GM18861 (cell line): Measurements from ENCODE around the gene MRPL28.
"Not testable (repeated sequence)": the region's sequence is repeated elsewhere in the genome, so short reads cannot be mapped to it uniquely, and the experiment has no call there.

Experiments used
- ATAC-seq: cut with Tn5 transposase; IDR thresholded peaks from one replicate; pipeline ENCODE4 v1.9.1; 2021; ENCODE audit not compliant: unreplicated experiment

The MRPL28 gene

GRCh38 chr16:360698-361336, 9.5 kb downstream of the MRPL28 start:
- no peak for ATAC-seq

DNA sequence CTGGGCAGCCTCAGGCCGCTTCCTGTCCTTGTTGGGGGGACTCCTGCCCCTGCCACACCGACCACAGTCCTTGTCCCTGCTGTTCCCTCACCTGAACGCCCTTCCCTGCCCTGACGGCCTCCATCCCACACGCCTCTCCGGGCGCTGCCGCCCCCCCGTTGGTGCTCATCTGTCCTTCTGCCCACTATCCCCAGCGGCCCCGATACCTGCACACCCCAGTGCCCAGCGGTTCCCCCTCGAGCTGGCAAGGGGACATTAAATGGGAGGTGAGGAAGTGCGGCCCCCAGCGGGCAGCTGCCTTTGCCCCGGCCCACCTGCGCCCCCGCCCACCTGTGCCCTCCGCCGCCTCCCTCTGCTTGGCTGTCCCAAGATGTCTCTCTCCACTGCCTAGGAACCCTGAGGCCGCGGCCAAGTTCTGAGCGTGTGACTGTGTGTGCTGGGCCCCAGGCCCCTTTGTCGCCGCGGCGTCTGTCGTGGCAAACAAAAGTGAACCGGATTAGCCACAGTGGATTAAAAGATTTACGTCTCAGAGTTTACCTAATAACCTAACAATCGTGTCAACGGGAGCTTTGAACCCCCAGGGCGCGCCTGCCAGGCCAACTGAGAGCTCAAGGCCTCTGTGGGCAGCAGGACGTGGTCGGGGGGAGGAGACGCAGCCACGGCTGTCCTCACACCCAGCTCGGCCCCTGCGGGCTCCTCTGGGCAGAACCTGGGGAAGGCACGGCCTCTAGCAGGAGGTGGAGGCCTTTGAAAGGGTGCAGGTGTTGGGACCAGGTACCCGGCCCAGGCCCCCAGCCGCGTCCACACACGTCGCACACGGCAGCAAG, 10.3 kb downstream of the MRPL28 start:
- ATAC-seq, result no peak

DNA sequence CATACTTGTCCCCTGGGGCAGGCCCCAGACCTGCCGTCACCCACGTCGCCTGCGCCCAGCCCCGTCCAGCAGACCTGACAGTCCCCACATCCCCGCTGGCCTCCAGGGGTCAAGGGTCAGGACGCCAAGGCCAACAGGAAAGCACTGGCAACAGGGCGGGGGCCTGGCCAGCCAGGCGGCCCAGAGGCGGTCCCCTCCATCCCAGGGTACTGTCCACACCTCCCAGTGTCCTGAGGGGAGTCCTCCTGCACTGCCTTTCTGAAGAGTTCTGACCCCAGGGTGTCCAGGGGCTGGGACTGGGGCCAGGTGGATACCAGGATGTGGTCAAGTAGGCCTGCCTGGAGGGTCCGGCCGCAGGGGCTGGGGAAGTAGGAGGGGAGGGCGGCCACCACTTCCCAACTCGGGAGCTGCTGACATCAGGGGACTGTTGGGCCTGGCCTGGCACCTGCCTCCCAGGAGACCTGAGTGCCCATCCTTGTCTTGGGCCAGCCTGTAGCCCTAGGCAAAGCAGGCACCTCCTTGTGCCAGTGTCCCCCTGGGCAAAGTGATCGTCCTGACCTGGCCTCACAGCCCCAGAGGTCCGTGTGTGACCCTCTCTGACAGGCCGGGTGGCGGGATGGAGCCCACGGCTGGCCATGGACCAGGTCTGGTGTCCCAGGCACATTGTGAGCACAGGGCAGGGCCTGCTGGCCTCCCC, 11.1 kb downstream of the MRPL28 start:
- ATAC-seq, result no peak

DNA sequence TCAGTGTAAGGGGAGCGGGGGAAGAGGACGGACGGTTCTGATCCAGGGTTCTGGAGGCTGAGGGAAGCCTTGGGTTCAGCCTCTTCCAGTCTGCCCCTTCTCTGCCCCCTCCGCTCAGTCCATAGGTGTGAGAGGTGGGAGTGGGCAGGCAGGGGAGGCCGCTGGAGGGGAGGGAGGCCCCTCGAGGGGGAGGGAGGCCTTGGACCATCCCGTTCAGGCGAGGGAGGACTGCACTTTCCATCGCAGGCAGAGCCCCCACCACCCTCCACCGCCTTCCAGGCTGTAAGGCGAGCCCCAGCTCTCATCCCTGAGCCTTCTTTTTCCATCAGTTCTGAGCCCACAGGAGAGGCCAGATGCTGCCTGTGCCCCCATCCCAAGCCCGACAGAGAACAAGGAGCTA, 13.6 kb downstream of the MRPL28 start:
- ATAC-seq, result no peak

- no peak for ATAC-seq
These were observed 15.3 kb downstream of the MRPL28 start for GRCh38 chr16:354971-355461.

DNA sequence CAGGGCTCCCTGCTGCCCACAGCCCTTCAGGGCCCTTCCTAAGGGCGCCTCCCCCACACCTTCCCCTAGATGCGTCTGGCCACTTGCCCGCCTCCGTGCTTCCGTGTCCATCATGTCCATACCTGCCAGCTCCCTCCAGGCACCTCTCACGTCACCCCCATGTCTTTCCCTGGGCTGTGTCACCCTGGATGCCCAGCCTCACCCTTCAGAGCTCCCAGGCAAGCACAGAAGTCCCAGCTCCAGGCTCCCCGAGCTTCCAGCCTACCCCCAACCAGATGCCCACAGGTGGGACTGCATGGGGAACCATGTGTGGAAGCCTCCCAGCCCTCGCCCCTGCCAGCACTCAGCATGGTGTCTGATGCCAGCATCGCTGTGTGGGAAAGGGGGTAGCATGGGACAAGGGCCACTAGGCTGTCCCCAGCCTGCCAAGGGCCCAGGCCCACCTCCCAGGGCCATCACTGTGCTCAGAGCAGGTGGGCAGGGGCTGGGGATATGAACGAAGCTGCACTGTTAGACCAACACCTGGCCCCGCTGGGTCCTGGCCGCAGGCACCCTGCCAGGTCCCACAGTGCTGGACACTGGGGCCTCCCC, 16.0 kb downstream of the MRPL28 start:
- ATAC-seq, result no peak

- no peak for ATAC-seq
These were observed 16.7 kb downstream of the MRPL28 start for GRCh38 chr16:353404-354290.

DNA sequence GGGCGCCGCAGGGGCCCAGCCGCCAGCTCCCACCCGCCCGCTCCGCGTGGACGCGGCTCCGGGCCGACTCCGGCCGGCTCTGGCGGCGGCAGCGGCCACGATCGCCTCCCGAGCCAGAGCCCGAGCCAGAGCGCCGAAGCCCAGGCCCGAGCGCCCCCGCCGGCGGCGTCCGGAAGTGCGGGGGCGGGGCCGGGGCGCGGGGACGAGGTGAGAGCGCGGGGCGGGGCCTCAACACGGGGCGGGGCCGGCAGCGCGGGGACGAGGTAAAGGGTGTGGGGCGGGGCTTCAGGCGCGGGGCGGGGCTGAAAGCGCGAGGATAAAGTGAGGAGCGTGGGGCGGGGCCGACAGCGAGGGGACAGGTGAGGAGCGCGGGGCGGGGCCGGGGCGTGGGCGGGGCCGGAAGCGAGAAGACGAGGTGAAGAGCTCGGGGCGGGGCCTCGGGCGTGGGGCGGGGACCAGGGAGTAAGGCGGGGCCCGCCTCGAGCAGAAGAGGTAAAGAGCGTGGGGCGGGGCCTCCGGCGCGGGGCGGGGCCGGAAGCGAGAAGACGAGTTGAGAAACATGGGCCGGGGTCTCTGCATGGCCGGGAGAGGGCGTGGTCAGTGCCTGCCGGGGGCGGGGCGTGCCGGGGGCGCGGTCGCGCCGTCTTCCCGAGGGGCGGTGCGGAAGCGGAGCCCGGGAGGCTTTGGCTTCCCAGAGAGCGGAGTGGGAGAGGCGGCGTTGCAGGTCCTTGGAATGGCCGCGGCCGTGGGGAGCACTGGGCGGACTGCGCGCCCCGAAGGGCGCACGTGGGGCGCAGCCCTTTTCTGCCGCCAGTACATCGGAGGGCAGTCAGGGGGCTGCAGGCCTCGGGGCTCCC, 17.6 kb downstream of the MRPL28 start, which contains the start of gene AXIN1:
Gene AXIN1, minus strand, starts transcription at position 177 of the 857 bp plus-strand sequence. CDS start 5,698 bp downstream, outside the sequence.
- peak; percentile 42 for ATAC-seq

DNA sequence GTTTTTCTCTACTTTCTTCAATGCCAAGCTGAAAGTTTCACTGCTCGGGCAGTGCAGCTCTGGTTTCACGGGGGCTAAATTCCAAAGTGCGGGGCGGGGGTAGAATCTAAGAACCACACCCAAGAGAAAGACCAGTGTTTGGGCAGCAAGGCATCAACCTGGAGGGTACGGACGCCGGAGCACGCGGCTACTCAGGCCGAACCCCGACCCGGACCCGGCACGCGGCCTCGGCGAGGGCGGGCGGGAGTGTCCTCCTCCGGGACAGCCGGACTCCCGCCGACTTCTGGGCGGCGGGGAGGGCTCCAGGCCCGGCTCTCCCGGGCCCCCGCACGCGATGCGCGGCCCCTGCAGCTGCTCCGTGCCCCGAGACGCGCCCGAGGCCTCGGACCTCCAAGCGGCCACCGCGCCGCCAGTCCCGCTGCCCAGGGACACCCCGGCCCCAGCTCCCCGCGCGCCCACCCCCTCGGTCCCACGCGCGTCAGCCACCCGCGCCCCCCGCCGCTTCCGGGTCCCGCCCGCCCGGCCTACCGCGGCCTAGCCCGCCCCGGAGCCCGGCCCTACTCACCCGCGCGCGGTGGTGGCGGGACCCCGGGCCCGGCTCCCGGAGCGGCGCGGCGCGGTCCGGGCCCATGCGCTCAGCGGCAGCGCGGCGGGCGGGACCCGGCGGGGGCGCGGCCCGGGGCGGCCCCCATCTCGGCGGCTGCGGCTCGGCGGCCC, 18.4 kb downstream of the MRPL28 start:
- peak; percentile 12 for ATAC-seq

DNA sequence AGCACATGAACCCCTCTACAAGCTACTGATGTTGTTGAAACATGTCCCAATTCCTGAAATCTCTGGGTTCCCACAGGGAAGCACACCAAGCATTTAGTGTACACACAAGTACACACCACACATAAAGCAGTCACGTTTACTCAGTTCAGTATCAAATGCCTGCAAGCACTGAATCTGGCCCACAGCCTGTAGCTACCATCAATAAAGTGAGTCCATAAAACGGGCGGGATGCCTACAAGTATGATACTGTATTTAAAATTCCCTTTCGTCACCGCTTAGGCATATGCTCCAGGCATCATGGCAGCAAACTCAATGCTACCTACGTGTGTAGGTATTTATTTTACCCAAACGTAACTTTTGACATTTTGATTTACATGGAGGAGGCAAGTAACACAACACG, 20.1 kb downstream of the MRPL28 start:
- no peak for ATAC-seq

DNA sequence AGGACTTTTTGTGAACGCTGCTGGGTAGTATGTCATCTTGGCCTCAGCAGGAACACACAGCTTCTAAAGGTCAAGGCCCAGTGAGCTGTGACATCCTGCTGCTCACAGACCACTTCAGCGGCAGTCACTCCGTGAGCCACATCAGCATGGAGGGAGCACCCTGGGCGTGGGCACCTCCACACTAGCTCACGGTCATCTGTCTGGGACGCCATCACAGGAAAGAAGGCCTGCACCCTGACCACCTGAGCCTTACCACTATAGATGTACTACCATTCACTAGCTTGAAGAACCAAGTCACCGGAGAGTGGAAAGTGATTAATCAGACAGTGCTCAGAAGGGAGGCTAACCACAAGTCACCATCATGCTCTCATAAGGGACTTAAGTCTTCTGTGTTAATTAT, 21.1 kb downstream of the MRPL28 start:
- peak; percentile 33 for ATAC-seq

DNA sequence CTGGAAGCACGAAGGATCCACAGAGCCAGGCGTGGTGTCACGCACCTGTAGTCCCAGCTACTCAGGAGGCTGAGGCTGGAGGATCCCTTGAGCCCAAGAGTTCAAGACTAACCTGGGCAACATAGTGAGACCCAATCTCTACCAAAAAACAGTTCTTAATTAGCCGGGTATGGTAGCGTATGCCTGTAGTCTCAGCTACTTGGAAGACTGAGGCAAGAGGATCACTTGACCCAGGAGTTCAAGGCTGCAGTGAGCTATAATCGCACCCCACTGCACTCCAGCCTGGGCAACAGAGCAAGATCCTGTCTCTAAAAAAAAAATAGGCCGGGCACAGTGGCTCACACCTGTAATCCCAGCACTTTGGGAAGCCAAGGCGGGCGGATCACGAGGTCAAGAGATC, 21.8 kb downstream of the MRPL28 start:
- not testable (repeated sequence) for ATAC-seq

GRCh38 chr16:347203-347602, 23.1 kb downstream of the MRPL28 start:
- ATAC-seq, result no peak

DNA sequence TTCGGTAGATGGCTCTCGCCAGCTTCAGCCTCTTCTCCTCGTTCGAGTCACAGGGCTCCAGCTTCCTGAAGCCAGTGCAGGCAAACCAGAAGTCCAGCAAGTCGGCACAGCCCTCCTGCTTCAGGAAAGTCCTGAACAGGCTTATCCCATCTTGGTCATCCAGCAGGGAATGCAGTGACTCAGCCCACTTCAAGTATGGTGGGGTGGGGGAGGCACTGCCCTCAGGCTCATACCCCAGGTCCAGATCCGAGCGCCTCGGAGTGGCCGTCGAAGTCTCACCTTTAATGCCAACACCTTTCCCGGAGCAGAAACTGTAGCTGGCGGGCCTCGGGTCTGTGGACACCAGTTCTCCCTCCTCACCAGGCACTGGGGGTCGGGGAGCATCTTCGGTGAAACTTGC, 23.8 kb downstream of the MRPL28 start:
- no peak for ATAC-seq

DNA sequence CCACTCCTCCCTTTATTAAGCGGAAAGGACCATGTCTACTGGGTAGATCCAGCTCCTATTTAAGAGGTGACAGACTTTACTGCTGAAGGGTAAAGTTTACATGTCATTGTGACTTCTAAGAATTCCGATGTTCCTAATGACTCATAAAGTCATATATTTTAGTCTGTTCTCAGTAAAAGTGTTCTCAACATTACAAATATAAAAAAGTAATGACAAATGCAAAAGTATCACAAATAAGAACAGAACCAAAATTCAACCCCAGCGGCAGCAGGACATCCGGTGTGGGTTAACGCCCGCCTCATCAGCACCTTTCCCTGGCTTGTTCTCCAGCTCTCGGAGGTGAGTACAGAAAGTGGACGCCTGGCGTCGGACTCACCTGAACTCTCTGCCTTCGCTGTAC, 24.6 kb downstream of the MRPL28 start:
- ATAC-seq, result no peak

- no peak for ATAC-seq
These were observed 27.7 kb downstream of the MRPL28 start for GRCh38 chr16:342455-343213.

DNA sequence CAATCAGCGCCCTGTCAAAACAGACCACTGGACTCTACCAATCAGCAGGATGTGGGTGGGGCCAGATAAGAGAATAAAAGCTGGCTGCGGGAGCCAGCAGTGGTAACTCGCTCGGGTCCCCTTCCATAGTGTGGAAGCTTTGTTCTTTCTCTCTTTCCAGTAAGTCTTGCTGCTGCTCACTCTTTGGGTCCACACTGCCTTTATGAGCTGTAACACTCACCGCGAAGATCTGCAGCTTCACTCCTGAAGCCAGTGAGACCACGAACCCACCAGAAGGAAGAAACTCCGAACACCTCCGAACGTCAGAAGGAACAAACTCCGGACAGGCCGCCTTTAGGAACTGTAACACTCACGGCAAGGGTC, 28.4 kb downstream of the MRPL28 start:
- ATAC-seq, result not testable (repeated sequence)
